HepG2 (cell line): Measurements from ENCODE around the gene MS4A10. TPM values are rescaled to one million over a fixed set of nuclear protein-coding genes. Genes with fewer than 3 reads are reported as not detected.
A peak's percentile ranks its signal among the peaks of the same experiment; 100 is the strongest.

Experiments
- ATAC-seq: fragments of 200-7000 bp; cut with Tn5 transposase; 3 replicates; pipeline ENCODE4 v1.9.1; 2020; ENCODE audit warnings: mild to moderate bottlenecking, moderate library complexity
- BruUV-seq: library from RNA; stranded (reverse); fragments of 400-500 nt; replicated peaks from 2 replicates; lab custom pipeline; 2021; lab: Mats Ljungman, UMichigan
- CTCF ChIA-PET: fragments of 300-600 bp; formaldehyde crosslinking; extraction: SDS; loops from one replicate; lab custom pipeline; 2021; ENCODE audit warnings: low total read pairs, inconsistent platforms, low intra/inter-chr PET ratio; lab: Yijun Ruan, JAX
- POLR2A ChIA-PET: fragments of 350-600 bp; sonication (Branson Sonifier 250); formaldehyde crosslinking; loops from one replicate; lab custom pipeline; 2020; ENCODE audit warnings: antibody characterized with exemption, inconsistent platforms; lab: Yijun Ruan, JAX
- DNase-seq: peaks from one replicate; pipeline ENCODE4 v3.0.0-alpha.2; 2015; ENCODE audit warnings: low spot score
- FAIRE-seq: peaks from 3 replicates; lab custom pipeline; 2011; peaks lifted over from hg19 to GRCh38; lab: Jason Lieb, UNC
- H2AFZ ChIP-seq: one replicate; pipeline ENCODE4 v1.6.1; 2011; ENCODE audit warnings: low read length, inconsistent platforms
- H3K27ac ChIP-seq: fragments of 300-600 bp; 3 replicates; pipeline ENCODE4 v1.8.0; 2011; ENCODE audit warnings: mixed run types, mild to moderate bottlenecking, mixed read lengths, low read length, inconsistent platforms; ENCODE audit not compliant: insufficient read depth; ENCODE audit errors: extremely low read length
- H3K27me3 ChIP-seq, 2 experiments: fragments of 200-600 bp in 1 of 2; 2 replicates in 1 of 2; 3 replicates in 1 of 2; pipeline versions ENCODE4 v1.6.0 to v1.8.0; 2011; ENCODE audit warnings: low read length in 2 of 2, mild to moderate bottlenecking in 2 of 2, moderate library complexity in 2 of 2, inconsistent platforms in 1 of 2; ENCODE audit not compliant: insufficient read depth in 2 of 2, control insufficient read depth in 1 of 2
- H3K36me3 ChIP-seq, 2 experiments: fragments of 200-600 bp in 1 of 2; replicated peaks in 1 of 2; 2 replicates in 1 of 2; 3 replicates in 1 of 2; pipeline versions ENCODE4 v1.5.1 to v1.8.0; 2011; ENCODE audit warnings: low read length in 2 of 2, inconsistent platforms in 1 of 2; ENCODE audit not compliant: insufficient read depth in 2 of 2, control insufficient read depth in 1 of 2
- H3K4me1 ChIP-seq: 2 replicates; pipeline ENCODE4 v1.5.1; 2012; ENCODE audit warnings: low read length, inconsistent platforms; ENCODE audit not compliant: insufficient read depth
- H3K4me2 ChIP-seq: 2 replicates; pipeline ENCODE4 v1.6.0; 2011; ENCODE audit warnings: low read depth, low read length, inconsistent platforms
- H3K4me3 ChIP-seq, 3 experiments: fragments of 200-600 bp in 1 of 3; sonication (generic), shearing (Covaris generic) in 1 of 3; replicated peaks in 1 of 3; 2 replicates each; pipeline ENCODE4 v1.5.1; 2011 to 2016; ENCODE audit warnings: low read length in 3 of 3, inconsistent platforms in 2 of 3, low read depth in 2 of 3, mild to moderate bottlenecking in 2 of 3, control low read depth in 1 of 3, mixed read lengths in 1 of 3; ENCODE audit not compliant: insufficient read depth in 1 of 3
- H3K79me2 ChIP-seq: one replicate; pipeline ENCODE4 v1.6.1; 2011; ENCODE audit warnings: low read length, inconsistent platforms; ENCODE audit not compliant: insufficient read depth
- H3K9ac ChIP-seq: 2 replicates; pipeline ENCODE4 v1.6.0; 2011; ENCODE audit warnings: mild to moderate bottlenecking, low read depth, low read length, inconsistent platforms; ENCODE audit not compliant: insufficient read depth
- H3K9me3 ChIP-seq: 2 replicates; pipeline ENCODE4 v1.5.1; 2012; ENCODE audit warnings: mild to moderate bottlenecking, low read length
- H4K20me1 ChIP-seq: 2 replicates; pipeline ENCODE4 v1.6.0; 2011; ENCODE audit warnings: inconsistent platforms, mild to moderate bottlenecking, low read length, moderate library complexity; ENCODE audit not compliant: insufficient read depth
- FOXM1 ChIP-seq: sonication (generic); formaldehyde crosslinking; IDR thresholded peaks from 2 replicates; pipeline ENCODE4 v1.5.0; 2020; ENCODE audit warnings: missing genetic modification reagents
- SMC3 ChIP-seq: IDR thresholded peaks from 2 replicates; pipeline ENCODE4 v1.6.1; 2011; ENCODE audit warnings: low read length, improper control_type of control experiment
- STAG1 ChIP-seq: sonication (generic); formaldehyde crosslinking; IDR thresholded peaks from 2 replicates; pipeline ENCODE4 v1.4.0; 2020; ENCODE audit warnings: missing genetic modification reagents
- ZNF263 ChIP-seq: sonication (generic); formaldehyde crosslinking; IDR thresholded peaks from 2 replicates; pipeline ENCODE4 v1.4.0; 2020; ENCODE audit warnings: missing genetic modification reagents
- WGBS: methylation state at CpG from one replicate; pipeline ENCODE4 v1.1.6; 2017; ENCODE audit warnings: low lambda C conversion rate; 5-methylcytosine and 5-hydroxymethylcytosine counted together
- in situ Hi-C: cut with HindIII; loops from 2 replicates; pipeline ENCODE4 v1.10.0; 2017; ENCODE audit warnings: low pct_unique_long_range_greater_than_20kb; ENCODE audit not compliant: extremely low pct_ligation_motif_present
- intact Hi-C: fragments of 100-400 bp; cut with micrococcal nuclease; formaldehyde crosslinking; loops from one replicate; pipeline ENCODE4 v1.10.0; 2022; ENCODE audit not compliant: unreplicated experiment
- polyA plus RNA-seq, 8 experiments: library from polyadenylated mRNA; depleted of rRNA in 3 of 8; stranded (reverse) in 7 of 8; unstranded in 1 of 8; fragments of >200 nt; fragmentation: Illumina TruSeq in 4 of 8; extraction: Trizol in 4 of 8; gene quantifications; 2 replicates each; pipeline versions ENCODE4 v1.2.1 to v1.2.3, GENCODE V29; 2011 to 2016; ENCODE audit warnings: low read depth in 4 of 8, missing spikeins in 1 of 8, mixed read lengths in 1 of 8; ENCODE audit not compliant: insufficient read depth in 1 of 8
- total RNA-seq, 5 experiments: library from RNA; depleted of rRNA; stranded (reverse); fragments of >200 nt; fragmentation: Illumina TruSeq; extraction: Trizol; gene quantifications; 2 replicates each; pipeline ENCODE4 v1.2.3, GENCODE V29; 2016; ENCODE audit warnings: low read depth in 1 of 5
- TF ChIP-seq, protein P1 (sequence below): sonication (generic); formaldehyde crosslinking; IDR thresholded peaks from 2 replicates; pipeline ENCODE4 v1.4.0; 2020; ENCODE audit warnings: missing genetic modification reagents
- TF ChIP-seq, protein P2 (sequence below): sonication (generic); formaldehyde crosslinking; IDR thresholded peaks from 2 replicates; pipeline ENCODE4 v1.5.0; 2020; ENCODE audit warnings: mild to moderate bottlenecking, missing genetic modification reagents, moderate library complexity

Gene MS4A10
- total and polyA plus RNA-seq, 2 of the 13 experiments (the other 11 are each of a cell fraction or from before 2014, with no cell fraction given) = not detected

DNA sequence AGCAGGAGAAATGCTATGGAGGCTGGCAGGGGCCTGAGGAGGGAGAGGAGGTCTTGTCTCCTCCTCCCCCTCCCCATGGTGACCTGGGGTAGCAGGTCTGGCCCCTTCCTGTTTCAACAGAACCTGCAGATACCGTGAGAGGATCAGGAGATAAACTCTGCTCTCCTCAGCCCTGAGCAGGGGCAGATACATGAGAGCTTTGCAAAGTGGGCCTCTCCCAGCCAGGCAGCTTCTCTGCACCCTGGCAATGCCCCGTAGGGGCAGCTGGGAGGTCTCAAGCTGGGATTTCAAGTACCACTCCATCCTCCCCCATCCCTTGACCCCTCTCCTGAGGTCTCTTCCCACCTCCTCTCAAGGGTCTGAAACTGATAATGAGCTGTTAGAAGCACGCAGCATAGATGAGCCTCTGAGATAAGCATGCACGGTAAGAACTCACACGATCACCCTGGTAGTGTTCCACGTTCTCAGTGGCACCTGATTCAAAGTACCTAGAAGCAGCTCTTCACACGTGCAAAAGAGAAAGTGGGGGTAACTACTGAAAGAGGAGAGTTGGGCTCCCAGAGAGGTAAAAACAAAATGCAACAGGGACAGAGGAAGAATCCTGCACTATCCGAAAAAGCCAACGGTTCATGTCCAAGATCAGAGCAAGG lies 51.9 kb downstream of the MS4A10 start (continued):
- TF ChIP-seq, protein P1, sequence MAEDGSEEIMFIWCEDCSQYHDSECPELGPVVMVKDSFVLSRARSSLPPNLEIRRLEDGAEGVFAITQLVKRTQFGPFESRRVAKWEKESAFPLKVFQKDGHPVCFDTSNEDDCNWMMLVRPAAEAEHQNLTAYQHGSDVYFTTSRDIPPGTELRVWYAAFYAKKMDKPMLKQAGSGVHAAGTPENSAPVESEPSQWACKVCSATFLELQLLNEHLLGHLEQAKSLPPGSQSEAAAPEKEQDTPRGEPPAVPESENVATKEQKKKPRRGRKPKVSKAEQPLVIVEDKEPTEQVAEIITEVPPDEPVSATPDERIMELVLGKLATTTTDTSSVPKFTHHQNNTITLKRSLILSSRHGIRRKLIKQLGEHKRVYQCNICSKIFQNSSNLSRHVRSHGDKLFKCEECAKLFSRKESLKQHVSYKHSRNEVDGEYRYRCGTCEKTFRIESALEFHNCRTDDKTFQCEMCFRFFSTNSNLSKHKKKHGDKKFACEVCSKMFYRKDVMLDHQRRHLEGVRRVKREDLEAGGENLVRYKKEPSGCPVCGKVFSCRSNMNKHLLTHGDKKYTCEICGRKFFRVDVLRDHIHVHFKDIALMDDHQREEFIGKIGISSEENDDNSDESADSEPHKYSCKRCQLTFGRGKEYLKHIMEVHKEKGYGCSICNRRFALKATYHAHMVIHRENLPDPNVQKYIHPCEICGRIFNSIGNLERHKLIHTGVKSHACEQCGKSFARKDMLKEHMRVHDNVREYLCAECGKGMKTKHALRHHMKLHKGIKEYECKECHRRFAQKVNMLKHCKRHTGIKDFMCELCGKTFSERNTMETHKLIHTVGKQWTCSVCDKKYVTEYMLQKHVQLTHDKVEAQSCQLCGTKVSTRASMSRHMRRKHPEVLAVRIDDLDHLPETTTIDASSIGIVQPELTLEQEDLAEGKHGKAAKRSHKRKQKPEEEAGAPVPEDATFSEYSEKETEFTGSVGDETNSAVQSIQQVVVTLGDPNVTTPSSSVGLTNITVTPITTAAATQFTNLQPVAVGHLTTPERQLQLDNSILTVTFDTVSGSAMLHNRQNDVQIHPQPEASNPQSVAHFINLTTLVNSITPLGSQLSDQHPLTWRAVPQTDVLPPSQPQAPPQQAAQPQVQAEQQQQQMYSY (CRISPR knock-in tag) = no peak
- TF ChIP-seq, all 625 proteins: peak for 0

DNA sequence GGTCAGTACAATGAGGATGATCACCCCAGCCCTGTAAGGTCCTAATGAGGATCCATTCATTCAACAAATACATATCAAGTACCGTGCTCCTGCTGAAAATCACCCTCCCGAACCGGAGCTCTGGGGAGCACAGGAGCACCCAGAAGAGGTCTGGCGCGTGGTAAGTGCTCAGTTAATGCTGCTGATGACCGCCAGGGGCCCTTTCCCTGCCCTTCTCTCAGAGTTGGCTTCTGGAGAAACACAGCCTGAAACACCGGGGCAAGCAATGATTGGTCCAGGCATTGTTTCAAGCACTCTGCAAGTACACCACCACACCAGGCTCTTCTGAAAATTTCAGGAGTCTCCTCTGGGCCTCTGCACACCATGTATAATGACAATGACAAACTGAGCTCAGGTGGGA lies 53.0 kb downstream of the MS4A10 start:
- peaks cover 20% of the 10 kb centered on the region for H3K4me1 ChIP-seq
- H4K20me1 ChIP-seq = no peaks in the 10 kb centered on the region
- no peak overlapping the region for H2AFZ ChIP-seq
- H3K79me2 ChIP-seq = peaks cover 11% of the 10 kb centered on the region
- no CpG with 5 or more reads among the region's 7 CpGs for WGBS
- ATAC-seq (peak; percentile 59), DNase-seq (peak; percentile 28), FAIRE-seq (no peak)
- TF ChIP-seq, protein P2, sequence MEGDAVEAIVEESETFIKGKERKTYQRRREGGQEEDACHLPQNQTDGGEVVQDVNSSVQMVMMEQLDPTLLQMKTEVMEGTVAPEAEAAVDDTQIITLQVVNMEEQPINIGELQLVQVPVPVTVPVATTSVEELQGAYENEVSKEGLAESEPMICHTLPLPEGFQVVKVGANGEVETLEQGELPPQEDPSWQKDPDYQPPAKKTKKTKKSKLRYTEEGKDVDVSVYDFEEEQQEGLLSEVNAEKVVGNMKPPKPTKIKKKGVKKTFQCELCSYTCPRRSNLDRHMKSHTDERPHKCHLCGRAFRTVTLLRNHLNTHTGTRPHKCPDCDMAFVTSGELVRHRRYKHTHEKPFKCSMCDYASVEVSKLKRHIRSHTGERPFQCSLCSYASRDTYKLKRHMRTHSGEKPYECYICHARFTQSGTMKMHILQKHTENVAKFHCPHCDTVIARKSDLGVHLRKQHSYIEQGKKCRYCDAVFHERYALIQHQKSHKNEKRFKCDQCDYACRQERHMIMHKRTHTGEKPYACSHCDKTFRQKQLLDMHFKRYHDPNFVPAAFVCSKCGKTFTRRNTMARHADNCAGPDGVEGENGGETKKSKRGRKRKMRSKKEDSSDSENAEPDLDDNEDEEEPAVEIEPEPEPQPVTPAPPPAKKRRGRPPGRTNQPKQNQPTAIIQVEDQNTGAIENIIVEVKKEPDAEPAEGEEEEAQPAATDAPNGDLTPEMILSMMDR (CRISPR knock-in tag) = peak; percentile 41
- TF ChIP-seq ZNF263 (CRISPR knock-in tag) (peak; percentile 47), FOXM1 (CRISPR knock-in tag) (no peak), STAG1 (CRISPR knock-in tag) (peak; percentile 51), SMC3 (0 out of 2 replicates have a peak, but pooled peaks have one; percentile 16)
- no peaks in the 10 kb centered on the region; a peak in 1 of 5 replicates for H3K27me3 ChIP-seq
- intact Hi-C loops (no loop called here), in situ Hi-C loops (no loop called here)
- no peak overlapping the region for H3K4me2 ChIP-seq
- no peak overlapping the region for H3K9ac ChIP-seq
- BruUV-seq = no TSS peak
- ChIA-PET POLR2A (no interaction called here), CTCF (interaction anchor here (1.1 to 1.8 kb wide), 2 partner anchors 43 to 50 kb away, joined by 3 to 7 read pairs; no protein-coding TSS in a partner anchor)
- no peak overlapping the region for H3K27ac ChIP-seq
- H3K36me3 ChIP-seq = no peaks in the 10 kb centered on the region
- no peaks in the 10 kb centered on the region for H3K9me3 ChIP-seq
- no peak overlapping the region for H3K4me3 ChIP-seq
